CD14-positive monocyte (primary cell): Measurements from ENCODE around the gene TRAF3. TPM values are rescaled to one million over a fixed set of nuclear protein-coding genes. Genes with fewer than 3 reads are reported as not detected.

Experiments
- DNase-seq, 3 donors: peaks; one replicate each; pipeline ENCODE4 v3.0.0-alpha.2; 2011 to 2022
- H2AFZ ChIP-seq: 2 replicates; pipeline ENCODE4 v1.6.0; 2012; ENCODE audit warnings: mild to moderate bottlenecking, low read depth, low read length, inconsistent platforms; ENCODE audit not compliant: insufficient read depth, poor library complexity, severe bottlenecking
- H3K27ac ChIP-seq, 2 donors: 1 replicate in 1 of 2; 2 replicates in 1 of 2; pipeline ENCODE4 v1.5.1; 2012 to 2013; ENCODE audit warnings: low read length in 2 of 2, control low read depth in 1 of 2, inconsistent platforms in 1 of 2, low read depth in 1 of 2, mild to moderate bottlenecking in 1 of 2
- H3K27me3 ChIP-seq, 2 donors: one replicate each; pipeline versions ENCODE4 v1.6.0 to v1.6.1; 2011 to 2013; ENCODE audit warnings: low read length in 2 of 2; ENCODE audit not compliant: control insufficient read depth in 2 of 2, insufficient read depth in 2 of 2
- H3K36me3 ChIP-seq, 2 donors: replicated peaks in 1 of 2; 1 replicate in 1 of 2; 2 replicates in 1 of 2; pipeline versions ENCODE4 v1.5.1 to v1.6.1; 2012 to 2013; ENCODE audit warnings: low read length in 2 of 2, control low read depth in 1 of 2, inconsistent platforms in 1 of 2, mild to moderate bottlenecking in 1 of 2; ENCODE audit not compliant: insufficient read depth in 2 of 2, control insufficient read depth in 1 of 2
- H3K4me1 ChIP-seq, 2 donors: 1 replicate in 1 of 2; 2 replicates in 1 of 2; pipeline versions ENCODE4 v1.5.1 to v1.6.1; 2012 to 2013; ENCODE audit warnings: low read length in 2 of 2, control low read depth in 1 of 2, inconsistent platforms in 1 of 2, mild to moderate bottlenecking in 1 of 2, moderate library complexity in 1 of 2; ENCODE audit not compliant: insufficient read depth in 2 of 2, control insufficient read depth in 1 of 2
- H3K4me2 ChIP-seq: replicated peaks from 2 replicates; pipeline ENCODE3; 2012; ENCODE audit warnings: low read length, moderate library complexity, mild to moderate bottlenecking; ENCODE audit not compliant: poor library complexity, severe bottlenecking; ENCODE audit errors: extremely low read depth
- H3K4me3 ChIP-seq, 3 experiments: fragments of 200-600 bp in 1 of 3; sonication (generic) in 1 of 3; replicated peaks in 1 of 3; 1 replicate in 2 of 3; 2 replicates in 1 of 3; pipeline ENCODE4 v1.5.1; 2011 to 2013; ENCODE audit warnings: low read length in 3 of 3, mild to moderate bottlenecking in 3 of 3, control low read depth in 2 of 3, low read depth in 2 of 3, inconsistent platforms in 1 of 3, moderate library complexity in 1 of 3
- H3K79me2 ChIP-seq: 2 replicates; pipeline ENCODE4 v1.6.0; 2012; ENCODE audit warnings: mild to moderate bottlenecking, control low read depth, inconsistent platforms, low read length, moderate library complexity; ENCODE audit not compliant: insufficient read depth
- H3K9ac ChIP-seq: 2 replicates; pipeline ENCODE4 v1.6.0; 2017; ENCODE audit warnings: low read length, mild to moderate bottlenecking; ENCODE audit not compliant: insufficient read depth, poor library complexity, severe bottlenecking
- H3K9me3 ChIP-seq, 2 donors: replicated peaks in 1 of 2; 1 replicate in 1 of 2; 2 replicates in 1 of 2; pipeline versions ENCODE4 v1.5.1 to v1.6.1; 2012 to 2013; ENCODE audit warnings: low read length in 2 of 2, control low read depth in 1 of 2; ENCODE audit not compliant: control insufficient read depth in 1 of 2, insufficient read depth in 1 of 2
- H4K20me1 ChIP-seq: 2 replicates; pipeline ENCODE4 v1.6.0; 2012; ENCODE audit warnings: mild to moderate bottlenecking, low read length, control low read depth, moderate library complexity; ENCODE audit not compliant: insufficient read depth
- H3K27ac Mint-ChIP-seq, 7 donors: one replicate each; pipeline ENCODE4 v1.8.0; 2020; ENCODE audit warnings: mild to moderate bottlenecking in 7 of 7, mixed read lengths in 7 of 7, moderate library complexity in 6 of 7, inconsistent platforms in 2 of 7
- H3K27me3 Mint-ChIP-seq, 3 donors: one replicate each; pipeline ENCODE4 v1.8.0; 2021 to 2022; ENCODE audit warnings: low read depth in 3 of 3, mild to moderate bottlenecking in 3 of 3, mixed read lengths in 3 of 3, moderate library complexity in 3 of 3, inconsistent platforms in 1 of 3
- H3K36me3 Mint-ChIP-seq, 2 donors: one replicate each; pipeline ENCODE4 v1.8.0; 2020; ENCODE audit warnings: mixed read lengths in 2 of 2, inconsistent platforms in 1 of 2, mild to moderate bottlenecking in 1 of 2
- H3K4me1 Mint-ChIP-seq: one replicate; pipeline ENCODE4 v1.8.0; 2020; ENCODE audit warnings: mild to moderate bottlenecking, mixed read lengths
- H3K4me3 Mint-ChIP-seq, 2 donors: one replicate each; pipeline ENCODE4 v1.8.0; 2020; ENCODE audit warnings: mild to moderate bottlenecking in 2 of 2, mixed read lengths in 2 of 2, moderate library complexity in 1 of 2
- H3K9me3 Mint-ChIP-seq, 7 donors: one replicate each; pipeline ENCODE4 v1.8.0; 2020 to 2022; ENCODE audit warnings: mixed read lengths in 7 of 7, mild to moderate bottlenecking in 6 of 7, moderate library complexity in 6 of 7, inconsistent platforms in 2 of 7
- CTCF ChIP-seq: fragments of 200-600 bp; IDR thresholded peaks from one replicate; pipeline ENCODE4 v1.8.0; 2022; ENCODE audit warnings: antibody characterized with exemption, mild to moderate bottlenecking
- WGBS: methylation state at CpG from one replicate; pipeline ENCODE4 v1.1.5; 2013; ENCODE audit warnings: missing lambda C conversion rate; ENCODE audit not compliant: insufficient coverage; 5-methylcytosine and 5-hydroxymethylcytosine counted together
- intact Hi-C, 2 donors: fragments of 100-400 bp; cut with micrococcal nuclease; formaldehyde crosslinking; loops; one replicate each; pipeline versions ENCODE4 v1.15.0 to v1.15.1; 2023
- polyA plus RNA-seq, 3 donors: library from polyadenylated mRNA; depleted of rRNA in 1 of 3; unstranded in 2 of 3; stranded (reverse) in 1 of 3; fragments of 300-500 nt in 2 of 3; fragments of >200 nt in 1 of 3; fragmentation: Illumina TruSeq in 2 of 3; gene quantifications; 1 replicate in 2 of 3; 2 replicates in 1 of 3; pipeline ENCODE4 v1.2.3, GENCODE V29; 2012 to 2021

The TRAF3 gene
- polyA plus RNA-seq, 3 donors: 12.0 to 37.6 (median 17.3) TPM

DNA sequence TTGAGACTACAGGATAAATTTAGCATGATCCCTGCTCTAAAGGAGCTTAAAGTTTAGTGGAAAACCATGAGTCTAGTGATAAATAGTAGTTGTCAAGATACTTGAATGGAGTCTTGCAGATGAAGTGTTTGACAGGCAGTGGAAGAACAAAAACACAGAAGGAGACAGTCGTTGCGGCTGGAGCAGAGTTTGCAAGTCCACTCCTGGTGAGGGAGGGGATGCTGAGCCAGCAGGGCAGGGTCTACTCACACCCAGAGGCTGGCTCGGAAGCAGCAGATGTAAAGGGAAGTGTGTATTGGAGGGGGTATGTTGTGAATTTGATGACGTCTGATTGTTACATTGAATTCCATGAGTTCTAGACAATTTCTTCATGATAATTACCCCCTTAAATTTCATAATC, 61.3 kb downstream of the TRAF3 start:
- Mint-ChIP-seq H3K9me3 (peaks cover 0 to 2% (median 0%) of the 10 kb centered on the region in 7 donors), H3K27me3 (peaks cover 0 to under 1% (median 0%) of the 10 kb centered on the region in 3 donors), H3K27ac (peak overlapping the region in 1 of 7 donors; percentile 64), H3K36me3 (peaks cover 31 to 42% of the 10 kb centered on the region in 2 donors), H3K4me3 (no peak overlapping the region), H3K4me1 (peaks cover 14% of the 10 kb centered on the region)
- Histone ChIP-seq H3K27me3 (no peaks in the 10 kb centered on the region), H3K9ac (no peak overlapping the region), H2AFZ (no peak overlapping the region), H3K4me1 (peaks cover 14% of the 10 kb centered on the region in 2 donors), H3K4me3 (no peak overlapping the region), H3K79me2 (peaks cover 10% of the 10 kb centered on the region), H4K20me1 (peaks cover 97% of the 10 kb centered on the region), H3K9me3 (no peaks in the 10 kb centered on the region), H3K36me3 (peaks cover 19 to 57% of the 10 kb centered on the region in 2 donors), H3K4me2 (no peak overlapping the region), H3K27ac (no peak overlapping the region)
- DNase-seq: no peak
- intact Hi-C loops: no loop called here
- 83% methylated on average over 2 of the region's 4 CpGs for WGBS
- no peak for TF ChIP-seq CTCF

DNA sequence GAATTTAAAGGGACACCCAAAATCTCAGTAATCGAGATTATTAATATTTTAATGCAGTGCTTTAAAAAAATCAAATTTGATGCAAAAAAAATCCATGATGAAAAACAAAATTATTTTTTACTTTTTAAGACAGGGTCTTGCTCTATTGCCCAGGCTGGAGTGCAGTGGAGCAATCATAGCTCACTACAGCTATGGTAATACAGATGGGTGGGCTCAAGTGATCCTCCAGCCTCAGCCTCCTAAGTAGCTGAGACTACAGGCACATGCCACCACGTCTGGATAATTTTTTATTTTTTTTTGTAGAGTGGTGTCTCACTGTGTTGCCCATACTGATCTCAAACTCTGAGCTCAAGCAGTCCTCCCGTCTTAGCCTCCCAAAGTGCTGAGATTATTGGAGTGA, 62.9 kb downstream of the TRAF3 start:
- H3K4me1 ChIP-seq: peaks cover 14% of the 10 kb centered on the region in 2 donors
- peaks cover 98% of the 10 kb centered on the region for H4K20me1 ChIP-seq
- no peak overlapping the region for H3K9ac ChIP-seq
- TF ChIP-seq CTCF: no peak
- no peaks in the 10 kb centered on the region for H3K9me3 ChIP-seq
- H3K4me3 ChIP-seq: no peak overlapping the region
- intact Hi-C loops: no loop called here
- H3K27me3 ChIP-seq: no peaks in the 10 kb centered on the region
- H3K4me3 Mint-ChIP-seq: no peak overlapping the region
- H2AFZ ChIP-seq: no peak overlapping the region
- H3K4me2 ChIP-seq: no peak overlapping the region
- H3K27ac ChIP-seq: no peak overlapping the region
- WGBS: no CpG with 5 or more reads among the region's 3 CpGs
- peaks cover 0 to 2% (median 0%) of the 10 kb centered on the region in 7 donors for H3K9me3 Mint-ChIP-seq
- DNase-seq: no peak
- peaks cover 0 to 1% (median 0%) of the 10 kb centered on the region in 3 donors for H3K27me3 Mint-ChIP-seq
- H3K79me2 ChIP-seq: peaks cover 10% of the 10 kb centered on the region
- H3K27ac Mint-ChIP-seq: peak overlapping the region in 1 of 7 donors; percentile 25
- H3K36me3 Mint-ChIP-seq: peaks cover 22 to 31% of the 10 kb centered on the region in 2 donors
- peaks cover 8 to 41% of the 10 kb centered on the region in 2 donors for H3K36me3 ChIP-seq
- peaks cover 14% of the 10 kb centered on the region for H3K4me1 Mint-ChIP-seq
